Spinal cord (tissue), 10 donors: ENCODE measurements around the gene CWC27. TPM values are rescaled to one million over a fixed set of nuclear protein-coding genes. Genes with fewer than 3 reads are reported as not detected.

Experiments
- DNase-seq, 6 donors: peaks; one replicate each; pipeline versions ENCODE4 v3.0.0 to v3.0.0-alpha.2; 2013 to 2015; ENCODE audit warnings: low spot score in 6 of 6, low read depth in 4 of 6
- H3K27ac ChIP-seq: one replicate; pipeline ENCODE4 v1.5.1; 2013; ENCODE audit warnings: low read depth, low read length, control low read depth
- H3K27me3 ChIP-seq: one replicate; pipeline ENCODE4 v1.6.1; 2013; ENCODE audit warnings: low read length; ENCODE audit not compliant: control insufficient read depth, insufficient read depth
- H3K36me3 ChIP-seq: one replicate; pipeline ENCODE4 v1.6.1; 2013; ENCODE audit warnings: low read length; ENCODE audit not compliant: control insufficient read depth, insufficient read depth
- H3K4me1 ChIP-seq: one replicate; pipeline ENCODE4 v1.6.1; 2013; ENCODE audit warnings: low read length; ENCODE audit not compliant: control insufficient read depth, insufficient read depth
- H3K4me3 ChIP-seq: one replicate; pipeline ENCODE4 v1.5.1; 2013; ENCODE audit warnings: low read depth, low read length, control low read depth
- H3K9me3 ChIP-seq: one replicate; pipeline ENCODE4 v1.6.1; 2013; ENCODE audit warnings: low read length; ENCODE audit not compliant: control insufficient read depth, insufficient read depth
- whole genome bisulfite sequencing: methylation state at CpG from one replicate; pipeline ENCODE4 v1.1.5; 2013; ENCODE audit warnings: missing lambda C conversion rate; ENCODE audit not compliant: insufficient coverage; 5-methylcytosine and 5-hydroxymethylcytosine counted together
- polyA plus RNA-seq, 2 donors: library from polyadenylated mRNA; unstranded; fragments of 120-200 nt; gene quantifications; one replicate each; pipeline ENCODE4 v1.2.1, GENCODE V29; 2013; ENCODE audit not compliant: insufficient read length in 2 of 2
- total RNA-seq, 2 donors: library from RNA; depleted of rRNA in 1 of 2; stranded (reverse); fragments of 120-200 nt in 1 of 2; fragments of >200 nt in 1 of 2; gene quantifications; one replicate each; pipeline versions ENCODE4 v1.2.3 to v1.2.4, GENCODE V29; 2013 to 2014
- donor health status: healthy.

Gene CWC27
- total and polyA plus RNA-seq, 4 donors: 18.5 to 30.3 (median 22.0) TPM

GRCh38 chr5:64854855-64855254 is 86.1 kb downstream of the CWC27 start:
- H3K9me3 ChIP-seq: no peaks in the 10 kb centered on the region
- no peak overlapping the region for H3K4me3 ChIP-seq
- no peaks in the 10 kb centered on the region for H3K4me1 ChIP-seq
- no peaks in the 10 kb centered on the region for H3K27me3 ChIP-seq
- WGBS: no CpG with 5 or more reads among the region's 1 CpG
- no peak overlapping the region for H3K27ac ChIP-seq
- no peak for DNase-seq
- H3K36me3 ChIP-seq: no peaks in the 10 kb centered on the region

- Histone ChIP-seq H3K27ac (no peak overlapping the region), H3K9me3 (no peaks in the 10 kb centered on the region), H3K36me3 (peaks cover 3% of the 10 kb centered on the region), H3K4me1 (no peaks in the 10 kb centered on the region), H3K27me3 (no peaks in the 10 kb centered on the region), H3K4me3 (no peak overlapping the region)
- no peak for DNase-seq
Measured at GRCh38 chr5:64859881-64860280, 91.2 kb downstream of the CWC27 start.

GRCh38 chr5:64861281-64861680 is 92.6 kb downstream of the CWC27 start:
- no peaks in the 10 kb centered on the region for H3K9me3 ChIP-seq
- H3K27ac ChIP-seq: no peak overlapping the region
- DNase-seq: no peak
- peaks cover 3% of the 10 kb centered on the region for H3K36me3 ChIP-seq
- no peaks in the 10 kb centered on the region for H3K27me3 ChIP-seq
- H3K4me3 ChIP-seq: no peak overlapping the region
- no peaks in the 10 kb centered on the region for H3K4me1 ChIP-seq

- no CpG with 5 or more reads among the region's 2 CpGs for WGBS
- H3K4me3 ChIP-seq: no peak overlapping the region
- H3K27me3 ChIP-seq: no peaks in the 10 kb centered on the region
- peaks cover 3% of the 10 kb centered on the region for H3K36me3 ChIP-seq
- DNase-seq: no peak
- H3K4me1 ChIP-seq: no peaks in the 10 kb centered on the region
- no peaks in the 10 kb centered on the region for H3K9me3 ChIP-seq
- H3K27ac ChIP-seq: no peak overlapping the region
Measured at GRCh38 chr5:64864171-64864570, 95.4 kb downstream of the CWC27 start.

- Histone ChIP-seq H3K27ac (no peak overlapping the region), H3K4me1 (no peaks in the 10 kb centered on the region), H3K4me3 (no peak overlapping the region), H3K36me3 (peaks cover 3% of the 10 kb centered on the region), H3K27me3 (no peaks in the 10 kb centered on the region), H3K9me3 (no peaks in the 10 kb centered on the region)
- no peak for DNase-seq
- no CpG with 5 or more reads among the region's 3 CpGs for WGBS
Measured at GRCh38 chr5:64865662-64866061, 96.9 kb downstream of the CWC27 start.

- Histone ChIP-seq H3K27ac (no peak overlapping the region), H3K27me3 (no peaks in the 10 kb centered on the region), H3K36me3 (no peaks in the 10 kb centered on the region), H3K4me1 (no peaks in the 10 kb centered on the region), H3K4me3 (no peak overlapping the region), H3K9me3 (no peaks in the 10 kb centered on the region)
- WGBS: no CpG with 5 or more reads among the region's 1 CpG
- DNase-seq: peak in 1 of 6 donors; percentile 3
Measured at GRCh38 chr5:64869419-64869818, 100.7 kb downstream of the CWC27 start.

- DNase-seq: no peak
- H3K27ac ChIP-seq: no peak overlapping the region
- H3K36me3 ChIP-seq: no peaks in the 10 kb centered on the region
- no peaks in the 10 kb centered on the region for H3K27me3 ChIP-seq
- no peaks in the 10 kb centered on the region for H3K4me1 ChIP-seq
- 83% methylated on average over 1 of the region's 1 CpG for WGBS
- no peak overlapping the region for H3K4me3 ChIP-seq
- H3K9me3 ChIP-seq: no peaks in the 10 kb centered on the region
Measured at GRCh38 chr5:64872044-64872443, 103.3 kb downstream of the CWC27 start.

GRCh38 chr5:64873441-64873840 is 104.7 kb downstream of the CWC27 start:
- no peaks in the 10 kb centered on the region for H3K4me1 ChIP-seq
- no peak overlapping the region for H3K4me3 ChIP-seq
- no peaks in the 10 kb centered on the region for H3K36me3 ChIP-seq
- H3K27me3 ChIP-seq: no peaks in the 10 kb centered on the region
- H3K9me3 ChIP-seq: no peaks in the 10 kb centered on the region
- no peak overlapping the region for H3K27ac ChIP-seq
- no peak for DNase-seq

GRCh38 chr5:64874753-64875152 is 106.0 kb downstream of the CWC27 start:
- H3K9me3 ChIP-seq: no peaks in the 10 kb centered on the region
- no peak overlapping the region for H3K27ac ChIP-seq
- no peaks in the 10 kb centered on the region for H3K36me3 ChIP-seq
- no peaks in the 10 kb centered on the region for H3K27me3 ChIP-seq
- H3K4me1 ChIP-seq: no peaks in the 10 kb centered on the region
- no peak overlapping the region for H3K4me3 ChIP-seq
- DNase-seq: peak in 1 of 6 donors; percentile 65

- no CpG with 5 or more reads among the region's 1 CpG for WGBS
- Histone ChIP-seq H3K4me1 (no peaks in the 10 kb centered on the region), H3K4me3 (no peak overlapping the region), H3K36me3 (no peaks in the 10 kb centered on the region), H3K27ac (no peak overlapping the region), H3K27me3 (no peaks in the 10 kb centered on the region), H3K9me3 (no peaks in the 10 kb centered on the region)
- no peak for DNase-seq
Measured at GRCh38 chr5:64876203-64876602, 107.5 kb downstream of the CWC27 start.

GRCh38 chr5:64880821-64881220 is 112.1 kb downstream of the CWC27 start:
- Histone ChIP-seq H3K4me1 (no peaks in the 10 kb centered on the region), H3K36me3 (no peaks in the 10 kb centered on the region), H3K27ac (no peak overlapping the region), H3K9me3 (no peaks in the 10 kb centered on the region), H3K27me3 (no peaks in the 10 kb centered on the region), H3K4me3 (no peak overlapping the region)
- WGBS: no CpG with 5 or more reads among the region's 1 CpG
- peak in 1 of 6 donors; percentile 57 for DNase-seq
